Activated CD8-positive, alpha-beta T cell treated with anti-CD3 and anti-CD28 coated beads for 36 hours (primary cell): ENCODE data around the gene C4orf46. TPM values are rescaled to one million over a fixed set of nuclear protein-coding genes. Genes with fewer than 3 reads are reported as not detected.

Experiments used
- ATAC-seq: fragments of 200-7000 bp; cut with Tn5 transposase; one replicate; pipeline ENCODE4 v1.10.0; 2021; ENCODE audit warnings: mild to moderate bottlenecking, moderate library complexity
- CTCF ChIA-PET: fragments of 350-600 bp; sonication (Branson Sonifier 250); formaldehyde crosslinking; loops from one replicate; lab custom pipeline; 2021; ENCODE audit warnings: antibody characterized with exemption; lab: Charles Lee
- POLR2A ChIA-PET: fragments of 350-600 bp; sonication (Branson Sonifier 250); formaldehyde crosslinking; loops from one replicate; lab custom pipeline; 2021; ENCODE audit warnings: antibody characterized with exemption; lab: Charles Lee
- DNase-seq: peaks from one replicate; pipeline ENCODE4 v3.0.0-alpha.2; 2020
- H3K27ac Mint-ChIP-seq: one replicate; pipeline ENCODE4 v1.8.0; 2021; ENCODE audit warnings: mild to moderate bottlenecking, mixed read lengths
- H3K27me3 Mint-ChIP-seq: one replicate; pipeline ENCODE4 v1.8.0; 2021; ENCODE audit warnings: mixed read lengths
- H3K36me3 Mint-ChIP-seq: one replicate; pipeline ENCODE4 v1.8.0; 2021; ENCODE audit warnings: low read depth, mixed read lengths
- H3K4me1 Mint-ChIP-seq: one replicate; pipeline ENCODE4 v1.8.0; 2021; ENCODE audit warnings: low read depth, mixed read lengths
- H3K4me3 Mint-ChIP-seq: one replicate; pipeline ENCODE4 v1.8.0; 2021; ENCODE audit warnings: mild to moderate bottlenecking, moderate library complexity, mixed read lengths
- H3K9me3 Mint-ChIP-seq: one replicate; pipeline ENCODE4 v1.8.0; 2021; ENCODE audit warnings: mixed read lengths
- CTCF ChIP-seq: fragments of 200-600 bp; IDR thresholded peaks from one replicate; pipeline ENCODE4 v1.8.0; 2022; ENCODE audit warnings: antibody characterized with exemption, mild to moderate bottlenecking
- intact Hi-C: fragments of 100-400 bp; cut with micrococcal nuclease; formaldehyde crosslinking; loops from one replicate; pipeline ENCODE4 v1.10.0; 2022
- total RNA-seq, 2 experiments: library from RNA; stranded (reverse); gene quantifications; one replicate each; pipeline ENCODE4 v1.2.3, GENCODE V29; 2021

Gene C4orf46
- total RNA-seq, 2 experiments from 2014 or later: 17.7 to 19.0 TPM

- POLR2A ChIA-PET: no interaction called here
- no peaks in the 10 kb centered on the region for H3K4me1 Mint-ChIP-seq
- no peak overlapping the region for H3K4me3 Mint-ChIP-seq
- CTCF ChIA-PET: interaction anchor here (1.5 kb wide), 1 partner anchor 13 kb away, joined by 3 read pairs; no protein-coding TSS in a partner anchor
- no peaks in the 10 kb centered on the region for H3K9me3 Mint-ChIP-seq
- H3K27me3 Mint-ChIP-seq: no peaks in the 10 kb centered on the region
- H3K27ac Mint-ChIP-seq: no peak overlapping the region
- TF ChIP-seq CTCF: no peak
- no peak for DNase-seq
- intact Hi-C loops: no loop called here
- ATAC-seq: no peak
- H3K36me3 Mint-ChIP-seq: peaks cover 35% of the 10 kb centered on the region
These were observed 32.6 kb upstream of the C4orf46 start for GRCh38 chr4:158704274-158704673.

- no peak for TF ChIP-seq CTCF
- Mint-ChIP-seq H3K27me3 (no peaks in the 10 kb centered on the region), H3K9me3 (no peaks in the 10 kb centered on the region), H3K27ac (no peak overlapping the region), H3K4me1 (no peaks in the 10 kb centered on the region), H3K4me3 (no peak overlapping the region), H3K36me3 (peaks cover 12% of the 10 kb centered on the region)
- DNase-seq (no peak), ATAC-seq (no peak)
- CTCF ChIA-PET: no interaction called here
- POLR2A ChIA-PET: no interaction called here
- intact Hi-C loops: no loop called here
These were observed 17.1 kb upstream of the C4orf46 start for GRCh38 chr4:158688813-158689212.

- no peak for TF ChIP-seq CTCF
- no peaks in the 10 kb centered on the region for H3K4me1 Mint-ChIP-seq
- no peaks in the 10 kb centered on the region for H3K27me3 Mint-ChIP-seq
- ChIA-PET CTCF (no interaction called here), POLR2A (no interaction called here)
- H3K9me3 Mint-ChIP-seq: no peaks in the 10 kb centered on the region
- no peak overlapping the region for H3K4me3 Mint-ChIP-seq
- intact Hi-C loops: no loop called here
- DNase-seq (no peak), ATAC-seq (no peak)
- H3K36me3 Mint-ChIP-seq: peaks cover 5% of the 10 kb centered on the region
- no peak overlapping the region for H3K27ac Mint-ChIP-seq
These were observed 10.4 kb upstream of the C4orf46 start for GRCh38 chr4:158682066-158682465.

- DNase-seq (no peak), ATAC-seq (no peak)
- POLR2A ChIA-PET: no interaction called here
- TF ChIP-seq CTCF: no peak
- H3K27ac Mint-ChIP-seq: no peak overlapping the region
- peaks cover 5% of the 10 kb centered on the region for H3K36me3 Mint-ChIP-seq
- CTCF ChIA-PET: interaction anchor here (1.0 kb wide), 1 partner anchor 16 kb away, joined by 3 read pairs; no protein-coding TSS in a partner anchor
- H3K9me3 Mint-ChIP-seq: no peaks in the 10 kb centered on the region
- intact Hi-C loops: no loop called here
- H3K4me1 Mint-ChIP-seq: no peaks in the 10 kb centered on the region
- H3K4me3 Mint-ChIP-seq: no peak overlapping the region
- no peaks in the 10 kb centered on the region for H3K27me3 Mint-ChIP-seq
These were observed 9.9 kb upstream of the C4orf46 start for GRCh38 chr4:158681629-158682028.

- H3K4me3 Mint-ChIP-seq: no peak overlapping the region
- H3K36me3 Mint-ChIP-seq: no peaks in the 10 kb centered on the region
- ATAC-seq: no peak
- H3K4me1 Mint-ChIP-seq: peaks cover 8% of the 10 kb centered on the region
- POLR2A ChIA-PET: no interaction called here
- H3K27ac Mint-ChIP-seq: no peak overlapping the region
- no peak for TF ChIP-seq CTCF
- intact Hi-C loops: no loop called here
- H3K9me3 Mint-ChIP-seq: no peaks in the 10 kb centered on the region
- no peaks in the 10 kb centered on the region for H3K27me3 Mint-ChIP-seq
- DNase-seq: no peak
- CTCF ChIA-PET: interaction anchor here (0.8 to 1.2 kb wide), 2 partner anchors 35 to 524 kb away, joined by 3 to 4 read pairs; no protein-coding TSS in a partner anchor
These were observed 7.1 kb upstream of the C4orf46 start for GRCh38 chr4:158678767-158679166.
